ENCODE data around the gene CDH13.

Gene CDH13

DNA sequence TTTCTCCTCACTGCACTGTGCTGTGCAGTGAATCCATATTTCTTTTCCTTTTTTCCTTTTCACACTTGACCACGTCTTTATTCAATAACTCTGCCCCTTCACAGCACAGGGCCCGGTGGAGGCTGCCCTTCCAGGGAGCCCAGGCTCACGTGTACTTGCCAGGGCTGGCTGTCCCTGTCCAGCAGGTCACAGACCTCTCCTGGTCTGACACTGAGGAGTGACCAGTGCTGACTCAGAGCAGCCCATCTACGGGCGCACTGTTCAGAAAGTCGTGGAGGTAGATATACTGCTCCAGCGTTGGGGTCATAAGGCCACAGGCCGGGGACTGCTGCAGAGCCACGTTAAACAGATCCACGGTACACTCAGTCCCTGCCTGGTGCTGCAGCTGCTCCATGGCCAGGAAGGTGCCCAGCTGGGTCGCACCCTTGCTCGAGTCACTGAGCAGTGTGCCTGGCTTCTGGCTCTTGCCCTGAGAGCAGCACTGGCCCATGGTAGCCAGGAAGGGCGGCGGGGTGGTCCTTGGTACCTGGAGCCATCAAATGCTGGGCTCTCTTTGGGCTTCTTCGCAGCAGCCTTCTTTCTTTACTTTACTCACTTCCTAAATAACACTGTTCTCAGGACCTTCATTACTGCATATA, 531.7 kb downstream of the CDH13 start:
- Histone ChIP-seq H3K4me3 (replicated peaks; ENCODE audit: insufficient read depth, low read length) (no peak overlapping the region), H3K27ac (replicated peaks) (no peak overlapping the region), H3K27me3 (ENCODE audit: insufficient read depth, poor library complexity, severe bottlenecking) (no peaks in the 10 kb centered on the region)
- no peak for TF ChIP-seq GABPA (IDR thresholded peaks at IDR 0.05; ENCODE audit: low read depth)
- TF ChIP-seq REST (IDR thresholded peaks at IDR 0.05; ENCODE audit: insufficient replicate concordance, low read depth), result no peak
- no peak for TF ChIP-seq POLR2AphosphoS5 (IDR thresholded peaks at IDR 0.05; ENCODE audit: low read depth)
- no peak for DNase-seq (ENCODE audit: low read depth in 1 of 2, low spot score in 1 of 2)

GRCh38 chr16:83159049-83159448, 532.3 kb downstream of the CDH13 start:
- H3K4me3 ChIP-seq (replicated peaks; ENCODE audit: insufficient read depth, low read length), result no peak overlapping the region
- TF ChIP-seq GABPA (IDR thresholded peaks at IDR 0.05; ENCODE audit: low read depth) (no peak), POLR2AphosphoS5 (IDR thresholded peaks at IDR 0.05; ENCODE audit: low read depth) (no peak), REST (IDR thresholded peaks at IDR 0.05; ENCODE audit: insufficient replicate concordance, low read depth) (no peak), SPI1 (IDR thresholded peaks at IDR 0.05; ENCODE audit: borderline replicate concordance, low read depth) (no peak)
- TF ChIP-seq, protein P1, sequence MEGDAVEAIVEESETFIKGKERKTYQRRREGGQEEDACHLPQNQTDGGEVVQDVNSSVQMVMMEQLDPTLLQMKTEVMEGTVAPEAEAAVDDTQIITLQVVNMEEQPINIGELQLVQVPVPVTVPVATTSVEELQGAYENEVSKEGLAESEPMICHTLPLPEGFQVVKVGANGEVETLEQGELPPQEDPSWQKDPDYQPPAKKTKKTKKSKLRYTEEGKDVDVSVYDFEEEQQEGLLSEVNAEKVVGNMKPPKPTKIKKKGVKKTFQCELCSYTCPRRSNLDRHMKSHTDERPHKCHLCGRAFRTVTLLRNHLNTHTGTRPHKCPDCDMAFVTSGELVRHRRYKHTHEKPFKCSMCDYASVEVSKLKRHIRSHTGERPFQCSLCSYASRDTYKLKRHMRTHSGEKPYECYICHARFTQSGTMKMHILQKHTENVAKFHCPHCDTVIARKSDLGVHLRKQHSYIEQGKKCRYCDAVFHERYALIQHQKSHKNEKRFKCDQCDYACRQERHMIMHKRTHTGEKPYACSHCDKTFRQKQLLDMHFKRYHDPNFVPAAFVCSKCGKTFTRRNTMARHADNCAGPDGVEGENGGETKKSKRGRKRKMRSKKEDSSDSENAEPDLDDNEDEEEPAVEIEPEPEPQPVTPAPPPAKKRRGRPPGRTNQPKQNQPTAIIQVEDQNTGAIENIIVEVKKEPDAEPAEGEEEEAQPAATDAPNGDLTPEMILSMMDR (IDR thresholded peaks at IDR 0.05; ENCODE audit: insufficient read depth, low read length), result no peak
- H3K27me3 ChIP-seq (ENCODE audit: insufficient read depth, poor library complexity, severe bottlenecking), result no peaks in the 10 kb centered on the region
- DNase-seq (ENCODE audit: low read depth in 1 of 2, low spot score in 1 of 2), result no peak
- H3K27ac ChIP-seq (replicated peaks), result no peak overlapping the region

- no peak for TF ChIP-seq GABPA (IDR thresholded peaks at IDR 0.05; ENCODE audit: low read depth)
- no peak for TF ChIP-seq SPI1 (IDR thresholded peaks at IDR 0.05; ENCODE audit: borderline replicate concordance, low read depth)
- no peak for TF ChIP-seq POLR2AphosphoS5 (IDR thresholded peaks at IDR 0.05; ENCODE audit: low read depth)
- TF ChIP-seq, protein P1 (IDR thresholded peaks at IDR 0.05; ENCODE audit: insufficient read depth, low read length), result no peak
- TF ChIP-seq REST (IDR thresholded peaks at IDR 0.05; ENCODE audit: insufficient replicate concordance, low read depth), result no peak
- H3K27ac ChIP-seq (replicated peaks), result no peak overlapping the region
- H3K4me3 ChIP-seq (replicated peaks; ENCODE audit: insufficient read depth, low read length), result no peak overlapping the region
- no peak for DNase-seq (ENCODE audit: low read depth in 1 of 2, low spot score in 1 of 2)
- no peaks in the 10 kb centered on the region for H3K27me3 ChIP-seq (ENCODE audit: insufficient read depth, poor library complexity, severe bottlenecking)
Measured at GRCh38 chr16:83160287-83161020, 533.7 kb downstream of the CDH13 start.
